Measurements from ENCODE around the gene GABRB1.

DNA sequence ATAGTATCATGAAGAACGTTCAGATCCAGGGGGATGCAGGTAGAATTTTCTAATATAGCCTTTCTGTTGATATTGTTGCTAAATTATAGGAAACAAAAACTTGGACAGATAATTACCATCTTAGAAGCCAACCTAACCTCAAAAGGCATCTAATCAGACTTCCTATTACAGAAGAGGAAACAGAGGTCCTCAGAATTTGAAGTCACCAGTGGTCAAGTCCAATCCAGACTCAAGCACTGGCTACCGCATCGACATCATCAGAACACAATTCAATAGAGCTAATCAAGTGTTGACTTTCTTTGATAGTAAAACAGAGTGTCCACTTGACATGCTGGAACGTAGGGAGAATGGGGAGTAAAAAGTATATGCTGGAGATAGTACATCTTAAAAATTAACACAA lies 443.4 kb downstream of the GABRB1 start:
- TF ChIP-seq CTCF (IDR thresholded peaks at IDR 0.05): no peak
- no peak for TF ChIP-seq POLR2A (IDR thresholded peaks at IDR 0.05)

All from prostate gland (tissue), 2 donors.